WTC11 (cell line): ENCODE measurements around the gene PTPRN2. TPM values are rescaled to one million over a fixed set of nuclear protein-coding genes. Genes with fewer than 3 reads are reported as not detected.

ENCODE experiments used
- ATAC-seq: fragments of 200-7000 bp; cut with Tn5 transposase; 2 replicates; pipeline ENCODE4 v1.10.0; 2021; ENCODE audit warnings: mild to moderate bottlenecking, moderate library complexity
- CTCF ChIA-PET: fragments of 300-600 bp; sonication (Branson Sonifier 250); formaldehyde crosslinking; loops from one replicate; lab custom pipeline; 2021; ENCODE audit warnings: antibody characterized with exemption; lab: Charles Lee
- POLR2A ChIA-PET: fragments of 350-600 bp; sonication (Branson Sonifier 250); formaldehyde crosslinking; loops from one replicate; lab custom pipeline; 2021; ENCODE audit warnings: antibody characterized with exemption; lab: Charles Lee
- DNase-seq: peaks from one replicate; pipeline ENCODE4 v3.0.0; 2021; ENCODE audit warnings: low spot score
- H3K27ac Mint-ChIP-seq: 2 replicates; pipeline ENCODE4 v1.8.0; 2021; ENCODE audit warnings: mixed read lengths
- H3K27me3 Mint-ChIP-seq: 2 replicates; pipeline ENCODE4 v1.8.0; 2021; ENCODE audit warnings: low read depth, mild to moderate bottlenecking, moderate library complexity, mixed read lengths
- H3K36me3 Mint-ChIP-seq: 2 replicates; pipeline ENCODE4 v1.8.0; 2021; ENCODE audit warnings: mixed read lengths
- H3K4me1 Mint-ChIP-seq: 2 replicates; pipeline ENCODE4 v1.8.0; 2022; ENCODE audit warnings: mixed read lengths
- H3K4me3 Mint-ChIP-seq: 2 replicates; pipeline ENCODE4 v1.8.0; 2021; ENCODE audit warnings: mild to moderate bottlenecking, moderate library complexity, mixed read lengths
- H3K9me3 Mint-ChIP-seq: 2 replicates; pipeline ENCODE4 v1.8.0; 2021; ENCODE audit warnings: mixed read lengths
- ATF1 ChIP-seq: sonication (generic); formaldehyde crosslinking; IDR thresholded peaks from 2 replicates; pipeline ENCODE4 v1.8.1; 2023; ENCODE audit warnings: mild to moderate bottlenecking, moderate library complexity, missing genetic modification reagents
- CREB1 ChIP-seq: sonication (generic); formaldehyde crosslinking; IDR thresholded peaks from 2 replicates; pipeline ENCODE4 v1.8.0; 2023; ENCODE audit warnings: mild to moderate bottlenecking, missing genetic modification reagents
- ELF4 ChIP-seq: sonication (generic); formaldehyde crosslinking; IDR thresholded peaks from 2 replicates; pipeline ENCODE4 v1.8.1; 2022; ENCODE audit warnings: low read depth, mild to moderate bottlenecking, moderate library complexity, missing genetic modification reagents
- ETV6 ChIP-seq: sonication (generic); formaldehyde crosslinking; IDR thresholded peaks from 2 replicates; pipeline ENCODE4 v1.8.1; 2022; ENCODE audit warnings: mild to moderate bottlenecking, missing genetic modification reagents
- FOXJ3 ChIP-seq: sonication (generic); formaldehyde crosslinking; IDR thresholded peaks from 2 replicates; pipeline ENCODE4 v1.9.0; 2021; ENCODE audit warnings: missing genetic modification reagents, mild to moderate bottlenecking, borderline replicate concordance
- KAT7 ChIP-seq: sonication (generic); formaldehyde crosslinking; IDR thresholded peaks from 2 replicates; pipeline ENCODE4 v1.8.1; 2023; ENCODE audit warnings: missing genetic modification reagents, mild to moderate bottlenecking, borderline replicate concordance
- NR3C1 ChIP-seq: sonication (generic); formaldehyde crosslinking; conservative IDR thresholded peaks from 2 replicates; pipeline ENCODE4 v1.8.1; 2023; ENCODE audit warnings: low read depth, mild to moderate bottlenecking, missing genetic modification reagents
- SMAD3 ChIP-seq: sonication (generic); formaldehyde crosslinking; IDR thresholded peaks from 2 replicates; pipeline ENCODE4 v1.8.0; 2022; ENCODE audit warnings: missing genetic modification reagents, mild to moderate bottlenecking, borderline replicate concordance
- SMAD4 ChIP-seq: sonication (generic); formaldehyde crosslinking; IDR thresholded peaks from 2 replicates; pipeline ENCODE4 v1.8.0; 2022; ENCODE audit warnings: mild to moderate bottlenecking, missing genetic modification reagents
- ZNF263 ChIP-seq: sonication (generic); formaldehyde crosslinking; IDR thresholded peaks from 2 replicates; pipeline ENCODE4 v1.8.1; 2022; ENCODE audit warnings: low read depth, mild to moderate bottlenecking, moderate library complexity, missing genetic modification reagents
- total RNA-seq: library from RNA; stranded (reverse); gene quantifications from 3 replicates; pipeline ENCODE4 v1.2.3, GENCODE V29; 2021
- TF ChIP-seq, protein P1 (sequence below): sonication (generic); formaldehyde crosslinking; IDR thresholded peaks from 2 replicates; pipeline ENCODE4 v1.8.0; 2022; ENCODE audit warnings: missing genetic modification reagents
- TF ChIP-seq, protein P2 (sequence below): sonication (generic); formaldehyde crosslinking; IDR thresholded peaks from 2 replicates; pipeline ENCODE4 v1.8.1; 2022; ENCODE audit warnings: missing genetic modification reagents, borderline replicate concordance
- TF ChIP-seq, protein P3 (sequence below): fragments of 250-450 bp; sonication (Bioruptor Pico); IDR thresholded peaks from 2 replicates; pipeline ENCODE4 v1.8.0; 2021; ENCODE audit warnings: mild to moderate bottlenecking
- TF ChIP-seq, protein P4 (sequence below): fragments of 200-600 bp; IDR thresholded peaks from 2 replicates; pipeline ENCODE4 v1.8.0; 2022; ENCODE audit warnings: antibody characterized with exemption
- TF ChIP-seq, protein P5 (sequence below): sonication (generic); formaldehyde crosslinking; IDR thresholded peaks from 2 replicates; pipeline ENCODE4 v1.8.1; 2022; ENCODE audit warnings: low read depth, mild to moderate bottlenecking, moderate library complexity, missing genetic modification reagents, borderline replicate concordance
- TF ChIP-seq, protein P6 (sequence below): sonication (generic); formaldehyde crosslinking; IDR thresholded peaks from 2 replicates; pipeline ENCODE4 v1.8.1; 2023; ENCODE audit warnings: mild to moderate bottlenecking, missing genetic modification reagents, borderline replicate concordance

The PTPRN2 gene
- total RNA-seq, 1 experiment from 2014 or later = 4.7 TPM

DNA sequence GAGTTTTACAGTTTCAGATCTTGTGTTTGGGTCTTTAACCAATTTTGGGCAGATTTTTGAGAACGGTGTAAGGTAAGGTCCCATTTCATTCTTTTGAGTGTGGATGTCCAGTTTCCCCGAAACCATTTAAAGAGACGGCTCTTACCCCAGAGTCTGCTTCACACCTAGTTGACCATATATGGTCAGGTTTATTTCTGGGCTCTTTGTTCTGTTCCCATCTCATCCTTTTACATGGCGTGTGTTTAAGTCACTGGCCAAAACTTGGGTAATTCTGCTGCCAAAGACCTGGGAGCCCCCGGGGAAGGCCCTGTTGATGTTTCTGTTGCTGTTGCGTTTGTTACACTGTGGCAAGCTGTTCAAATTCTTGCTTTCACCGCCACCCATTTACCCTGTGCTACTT lies 120.1 kb downstream of the PTPRN2 start (continued):
- TF ChIP-seq, protein P1, sequence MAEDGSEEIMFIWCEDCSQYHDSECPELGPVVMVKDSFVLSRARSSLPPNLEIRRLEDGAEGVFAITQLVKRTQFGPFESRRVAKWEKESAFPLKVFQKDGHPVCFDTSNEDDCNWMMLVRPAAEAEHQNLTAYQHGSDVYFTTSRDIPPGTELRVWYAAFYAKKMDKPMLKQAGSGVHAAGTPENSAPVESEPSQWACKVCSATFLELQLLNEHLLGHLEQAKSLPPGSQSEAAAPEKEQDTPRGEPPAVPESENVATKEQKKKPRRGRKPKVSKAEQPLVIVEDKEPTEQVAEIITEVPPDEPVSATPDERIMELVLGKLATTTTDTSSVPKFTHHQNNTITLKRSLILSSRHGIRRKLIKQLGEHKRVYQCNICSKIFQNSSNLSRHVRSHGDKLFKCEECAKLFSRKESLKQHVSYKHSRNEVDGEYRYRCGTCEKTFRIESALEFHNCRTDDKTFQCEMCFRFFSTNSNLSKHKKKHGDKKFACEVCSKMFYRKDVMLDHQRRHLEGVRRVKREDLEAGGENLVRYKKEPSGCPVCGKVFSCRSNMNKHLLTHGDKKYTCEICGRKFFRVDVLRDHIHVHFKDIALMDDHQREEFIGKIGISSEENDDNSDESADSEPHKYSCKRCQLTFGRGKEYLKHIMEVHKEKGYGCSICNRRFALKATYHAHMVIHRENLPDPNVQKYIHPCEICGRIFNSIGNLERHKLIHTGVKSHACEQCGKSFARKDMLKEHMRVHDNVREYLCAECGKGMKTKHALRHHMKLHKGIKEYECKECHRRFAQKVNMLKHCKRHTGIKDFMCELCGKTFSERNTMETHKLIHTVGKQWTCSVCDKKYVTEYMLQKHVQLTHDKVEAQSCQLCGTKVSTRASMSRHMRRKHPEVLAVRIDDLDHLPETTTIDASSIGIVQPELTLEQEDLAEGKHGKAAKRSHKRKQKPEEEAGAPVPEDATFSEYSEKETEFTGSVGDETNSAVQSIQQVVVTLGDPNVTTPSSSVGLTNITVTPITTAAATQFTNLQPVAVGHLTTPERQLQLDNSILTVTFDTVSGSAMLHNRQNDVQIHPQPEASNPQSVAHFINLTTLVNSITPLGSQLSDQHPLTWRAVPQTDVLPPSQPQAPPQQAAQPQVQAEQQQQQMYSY (CRISPR knock-in tag) = no peak
- TF ChIP-seq, protein P2, sequence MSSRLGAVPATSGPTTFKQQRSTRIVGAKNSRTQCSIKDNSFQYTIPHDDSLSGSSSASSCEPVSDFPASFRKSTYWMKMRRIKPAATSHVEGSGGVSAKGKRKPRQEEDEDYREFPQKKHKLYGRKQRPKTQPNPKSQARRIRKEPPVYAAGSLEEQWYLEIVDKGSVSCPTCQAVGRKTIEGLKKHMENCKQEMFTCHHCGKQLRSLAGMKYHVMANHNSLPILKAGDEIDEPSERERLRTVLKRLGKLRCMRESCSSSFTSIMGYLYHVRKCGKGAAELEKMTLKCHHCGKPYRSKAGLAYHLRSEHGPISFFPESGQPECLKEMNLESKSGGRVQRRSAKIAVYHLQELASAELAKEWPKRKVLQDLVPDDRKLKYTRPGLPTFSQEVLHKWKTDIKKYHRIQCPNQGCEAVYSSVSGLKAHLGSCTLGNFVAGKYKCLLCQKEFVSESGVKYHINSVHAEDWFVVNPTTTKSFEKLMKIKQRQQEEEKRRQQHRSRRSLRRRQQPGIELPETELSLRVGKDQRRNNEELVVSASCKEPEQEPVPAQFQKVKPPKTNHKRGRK = no peak
- TF ChIP-seq SMAD3 (CRISPR knock-in tag) = no peak
- no peak for TF ChIP-seq ELF4 (CRISPR knock-in tag)
- no peak for TF ChIP-seq NR3C1 (CRISPR knock-in tag)
- TF ChIP-seq, protein P3, sequence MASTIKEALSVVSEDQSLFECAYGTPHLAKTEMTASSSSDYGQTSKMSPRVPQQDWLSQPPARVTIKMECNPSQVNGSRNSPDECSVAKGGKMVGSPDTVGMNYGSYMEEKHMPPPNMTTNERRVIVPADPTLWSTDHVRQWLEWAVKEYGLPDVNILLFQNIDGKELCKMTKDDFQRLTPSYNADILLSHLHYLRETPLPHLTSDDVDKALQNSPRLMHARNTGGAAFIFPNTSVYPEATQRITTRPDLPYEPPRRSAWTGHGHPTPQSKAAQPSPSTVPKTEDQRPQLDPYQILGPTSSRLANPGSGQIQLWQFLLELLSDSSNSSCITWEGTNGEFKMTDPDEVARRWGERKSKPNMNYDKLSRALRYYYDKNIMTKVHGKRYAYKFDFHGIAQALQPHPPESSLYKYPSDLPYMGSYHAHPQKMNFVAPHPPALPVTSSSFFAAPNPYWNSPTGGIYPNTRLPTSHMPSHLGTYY (CRISPR knock-in tag) = no peak

DNA sequence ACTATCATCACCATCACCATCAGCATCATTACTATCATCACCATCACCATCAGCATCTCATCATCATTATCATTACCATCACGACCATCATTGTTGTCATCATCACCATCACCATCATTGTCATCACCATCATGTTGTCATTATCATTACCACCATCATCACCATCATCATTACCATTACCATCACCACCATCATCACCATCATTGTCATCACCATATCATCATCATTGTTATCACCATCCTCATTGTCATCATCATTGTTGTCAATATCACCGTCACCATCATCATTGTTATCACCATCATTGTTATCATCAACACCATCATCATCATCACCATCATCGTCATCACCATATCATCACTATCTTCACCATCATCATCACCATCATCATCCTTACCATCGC lies 124.3 kb downstream of the PTPRN2 start:
- Mint-ChIP-seq H3K27me3 (peaks cover 6% of the 10 kb centered on the region; the same call in 1 of the 2 replicates), H3K4me1 (peaks cover 12% of the 10 kb centered on the region), H3K4me3 (no peak overlapping the region), H3K27ac (no peak overlapping the region), H3K9me3 (peaks cover 21% of the 10 kb centered on the region), H3K36me3 (no peaks in the 10 kb centered on the region)
- TF ChIP-seq ZNF263 = no peak
- no peak for TF ChIP-seq CREB1
- TF ChIP-seq, protein P4, sequence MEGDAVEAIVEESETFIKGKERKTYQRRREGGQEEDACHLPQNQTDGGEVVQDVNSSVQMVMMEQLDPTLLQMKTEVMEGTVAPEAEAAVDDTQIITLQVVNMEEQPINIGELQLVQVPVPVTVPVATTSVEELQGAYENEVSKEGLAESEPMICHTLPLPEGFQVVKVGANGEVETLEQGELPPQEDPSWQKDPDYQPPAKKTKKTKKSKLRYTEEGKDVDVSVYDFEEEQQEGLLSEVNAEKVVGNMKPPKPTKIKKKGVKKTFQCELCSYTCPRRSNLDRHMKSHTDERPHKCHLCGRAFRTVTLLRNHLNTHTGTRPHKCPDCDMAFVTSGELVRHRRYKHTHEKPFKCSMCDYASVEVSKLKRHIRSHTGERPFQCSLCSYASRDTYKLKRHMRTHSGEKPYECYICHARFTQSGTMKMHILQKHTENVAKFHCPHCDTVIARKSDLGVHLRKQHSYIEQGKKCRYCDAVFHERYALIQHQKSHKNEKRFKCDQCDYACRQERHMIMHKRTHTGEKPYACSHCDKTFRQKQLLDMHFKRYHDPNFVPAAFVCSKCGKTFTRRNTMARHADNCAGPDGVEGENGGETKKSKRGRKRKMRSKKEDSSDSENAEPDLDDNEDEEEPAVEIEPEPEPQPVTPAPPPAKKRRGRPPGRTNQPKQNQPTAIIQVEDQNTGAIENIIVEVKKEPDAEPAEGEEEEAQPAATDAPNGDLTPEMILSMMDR = no peak
- TF ChIP-seq ATF1 (CRISPR knock-in tag) = no peak
- TF ChIP-seq, protein P5, sequence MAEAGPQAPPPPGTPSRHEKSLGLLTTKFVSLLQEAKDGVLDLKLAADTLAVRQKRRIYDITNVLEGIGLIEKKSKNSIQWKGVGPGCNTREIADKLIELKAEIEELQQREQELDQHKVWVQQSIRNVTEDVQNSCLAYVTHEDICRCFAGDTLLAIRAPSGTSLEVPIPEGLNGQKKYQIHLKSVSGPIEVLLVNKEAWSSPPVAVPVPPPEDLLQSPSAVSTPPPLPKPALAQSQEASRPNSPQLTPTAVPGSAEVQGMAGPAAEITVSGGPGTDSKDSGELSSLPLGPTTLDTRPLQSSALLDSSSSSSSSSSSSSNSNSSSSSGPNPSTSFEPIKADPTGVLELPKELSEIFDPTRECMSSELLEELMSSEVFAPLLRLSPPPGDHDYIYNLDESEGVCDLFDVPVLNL (CRISPR knock-in tag) = no peak
- TF ChIP-seq FOXJ3 (CRISPR knock-in tag) = no peak
- TF ChIP-seq ETV6 (CRISPR knock-in tag) = no peak
- TF ChIP-seq, protein P1 (CRISPR knock-in tag) = no peak
- TF ChIP-seq, protein P6, sequence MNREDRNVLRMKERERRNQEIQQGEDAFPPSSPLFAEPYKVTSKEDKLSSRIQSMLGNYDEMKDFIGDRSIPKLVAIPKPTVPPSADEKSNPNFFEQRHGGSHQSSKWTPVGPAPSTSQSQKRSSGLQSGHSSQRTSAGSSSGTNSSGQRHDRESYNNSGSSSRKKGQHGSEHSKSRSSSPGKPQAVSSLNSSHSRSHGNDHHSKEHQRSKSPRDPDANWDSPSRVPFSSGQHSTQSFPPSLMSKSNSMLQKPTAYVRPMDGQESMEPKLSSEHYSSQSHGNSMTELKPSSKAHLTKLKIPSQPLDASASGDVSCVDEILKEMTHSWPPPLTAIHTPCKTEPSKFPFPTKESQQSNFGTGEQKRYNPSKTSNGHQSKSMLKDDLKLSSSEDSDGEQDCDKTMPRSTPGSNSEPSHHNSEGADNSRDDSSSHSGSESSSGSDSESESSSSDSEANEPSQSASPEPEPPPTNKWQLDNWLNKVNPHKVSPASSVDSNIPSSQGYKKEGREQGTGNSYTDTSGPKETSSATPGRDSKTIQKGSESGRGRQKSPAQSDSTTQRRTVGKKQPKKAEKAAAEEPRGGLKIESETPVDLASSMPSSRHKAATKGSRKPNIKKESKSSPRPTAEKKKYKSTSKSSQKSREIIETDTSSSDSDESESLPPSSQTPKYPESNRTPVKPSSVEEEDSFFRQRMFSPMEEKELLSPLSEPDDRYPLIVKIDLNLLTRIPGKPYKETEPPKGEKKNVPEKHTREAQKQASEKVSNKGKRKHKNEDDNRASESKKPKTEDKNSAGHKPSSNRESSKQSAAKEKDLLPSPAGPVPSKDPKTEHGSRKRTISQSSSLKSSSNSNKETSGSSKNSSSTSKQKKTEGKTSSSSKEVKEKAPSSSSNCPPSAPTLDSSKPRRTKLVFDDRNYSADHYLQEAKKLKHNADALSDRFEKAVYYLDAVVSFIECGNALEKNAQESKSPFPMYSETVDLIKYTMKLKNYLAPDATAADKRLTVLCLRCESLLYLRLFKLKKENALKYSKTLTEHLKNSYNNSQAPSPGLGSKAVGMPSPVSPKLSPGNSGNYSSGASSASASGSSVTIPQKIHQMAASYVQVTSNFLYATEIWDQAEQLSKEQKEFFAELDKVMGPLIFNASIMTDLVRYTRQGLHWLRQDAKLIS (CRISPR knock-in tag) = no peak
- no peak for TF ChIP-seq SMAD4 (CRISPR knock-in tag)
- no peak for TF ChIP-seq KAT7
- no peak for TF ChIP-seq NR3C1 (CRISPR knock-in tag)
- ChIA-PET POLR2A (no interaction called here), CTCF (no interaction called here)
- DNase-seq = no peak
- no peak for ATAC-seq
